Vagina (tissue), 2 donors: ENCODE results near the gene VASN. TPM values are rescaled to one million over a fixed set of nuclear protein-coding genes. Genes with fewer than 3 reads are reported as not detected.

Experiments used
- DNase-seq, 2 donors: peaks; one replicate each; pipeline ENCODE4 v3.0.0-alpha.2; 2017; ENCODE audit errors: extremely low spot score in 2 of 2
- H3K27ac ChIP-seq: fragments of 200-600 bp; sonication (generic); one replicate; pipeline ENCODE4 v1.5.1; 2019
- H3K27me3 ChIP-seq: fragments of 200-600 bp; sonication (generic); one replicate; pipeline ENCODE4 v1.5.1; 2019
- H3K36me3 ChIP-seq, 2 donors: fragments of 200-600 bp; sonication (generic); one replicate each; pipeline ENCODE4 v1.5.1; 2017 to 2019
- H3K4me1 ChIP-seq: fragments of 200-600 bp; sonication (generic); one replicate; pipeline ENCODE4 v1.5.1; 2019
- H3K4me3 ChIP-seq, 2 donors: fragments of 200-600 bp; sonication (generic); 1 replicate in 1 of 2; 2 replicates in 1 of 2; pipeline ENCODE4 v1.5.1; 2016 to 2019
- H3K9me3 ChIP-seq: fragments of 200-600 bp; sonication (generic); one replicate; pipeline ENCODE4 v1.5.1; 2019
- POLR2A ChIP-seq, 2 donors: fragments of 450-650 bp; IDR thresholded peaks; one replicate each; pipeline ENCODE4 v1.6.1; 2017; ENCODE audit warnings: antibody characterized with exemption in 2 of 2, mild to moderate bottlenecking in 2 of 2, moderate library complexity in 2 of 2
- POLR2AphosphoS5 ChIP-seq, 2 donors: sonication (generic); formaldehyde crosslinking; IDR thresholded peaks; one replicate each; pipeline ENCODE4 v1.9.0; 2017; ENCODE audit warnings: antibody characterized with exemption in 2 of 2, mild to moderate bottlenecking in 2 of 2, low read depth in 1 of 2; ENCODE audit not compliant: insufficient read depth in 1 of 2
- intact Hi-C: fragments of 100-400 bp; cut with DNase I; formaldehyde crosslinking; loops from one replicate; pipeline ENCODE4 v1.15.1; 2023
- total RNA-seq: library from RNA; depleted of rRNA; stranded (reverse); fragments of >200 nt; gene quantifications from one replicate; pipeline ENCODE4 v1.2.3, GENCODE V29; 2016
- TF ChIP-seq, protein P1 (sequence below), 3 experiments: fragments of 450-650 bp in 2 of 3; fragments of 200-600 bp in 1 of 3; sonication (generic) in 1 of 3; IDR thresholded peaks; one replicate each; pipeline ENCODE4 v1.5.1; 2017 to 2019; ENCODE audit warnings: antibody characterized with exemption in 3 of 3, mild to moderate bottlenecking in 2 of 3, moderate library complexity in 2 of 3

VASN gene
- total RNA-seq, 1 donor from 2014 or later = 37.6 TPM

DNA sequence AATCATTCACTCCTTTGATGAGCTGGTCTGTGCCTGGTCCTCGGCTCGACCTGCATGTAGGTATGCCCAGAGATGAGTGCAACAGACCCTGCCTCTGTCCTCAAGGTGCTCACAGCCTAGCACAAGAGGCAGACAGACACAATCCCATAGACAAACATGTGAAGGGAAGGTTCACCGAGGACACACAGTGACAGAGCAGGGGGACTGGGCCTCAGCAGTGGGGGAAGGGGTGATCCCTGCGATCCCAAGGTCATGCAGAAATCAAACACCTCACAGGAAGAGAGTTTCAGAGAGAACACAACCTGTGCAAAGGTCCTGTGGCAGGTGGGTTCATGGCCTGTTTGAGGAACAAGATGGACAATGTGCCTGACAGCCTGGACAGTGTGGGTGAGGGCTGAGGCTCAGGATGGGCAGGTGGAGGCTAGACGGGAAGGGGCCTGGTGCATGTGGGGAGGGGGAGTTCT, 4.2 kb upstream of the VASN start:
- no peak overlapping the region for H3K27ac ChIP-seq
- H3K36me3 ChIP-seq = peaks cover 0 to 13% of the 10 kb centered on the region in 2 donors

DNA sequence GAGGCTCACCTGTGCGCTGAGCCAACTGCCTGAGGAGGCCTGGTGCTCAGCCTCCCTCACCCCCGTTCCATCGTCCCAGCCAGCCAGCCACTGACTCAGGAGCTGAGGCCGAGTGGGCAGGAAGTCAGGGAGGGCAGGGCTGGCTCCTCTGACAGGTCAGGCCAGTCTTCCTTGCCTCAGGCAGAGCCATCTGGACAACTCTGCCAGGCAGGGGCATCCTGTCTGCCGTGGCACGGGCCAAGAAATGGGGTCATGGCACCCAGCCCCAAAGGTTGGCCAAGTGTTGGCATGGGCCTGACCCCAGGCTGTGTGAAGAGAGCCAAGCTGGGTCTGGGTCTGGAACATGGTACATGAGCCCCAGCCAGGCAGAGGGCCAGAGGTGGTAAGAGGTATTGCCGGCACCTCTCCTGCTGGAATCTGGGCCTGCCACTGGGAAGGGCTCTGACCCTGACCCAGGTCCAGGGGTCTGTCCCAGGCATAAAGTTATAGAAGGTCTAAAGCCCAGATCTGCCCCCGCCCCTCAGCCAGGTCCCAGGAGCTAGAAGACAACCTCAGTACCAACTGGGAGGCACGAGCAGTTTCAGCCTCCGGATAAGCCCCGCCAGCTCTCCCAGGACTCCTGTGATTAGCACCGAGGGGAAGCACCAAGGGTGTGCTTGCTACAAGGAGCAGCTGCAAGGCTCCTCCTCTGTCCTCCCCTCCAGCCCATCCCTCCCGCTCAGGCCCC, 2.5 kb upstream of the VASN start:
- Histone ChIP-seq H3K9me3 (no peaks in the 10 kb centered on the region), H3K4me3 (no peak overlapping the region), H3K4me1 (peaks cover 49% of the 10 kb centered on the region), H3K36me3 (peaks cover 0 to 7% of the 10 kb centered on the region in 2 donors), H3K27ac (peak overlapping the region; percentile 91), H3K27me3 (no peaks in the 10 kb centered on the region)
- intact Hi-C loops = no loop called here
- TF ChIP-seq POLR2AphosphoS5 (IDR thresholded peaks at IDR 0.05; ENCODE audit: insufficient read depth in 1 of 2, low read depth in 1 of 2) = peak in 1 of 2 donors; percentile 42
- TF ChIP-seq, protein P1, sequence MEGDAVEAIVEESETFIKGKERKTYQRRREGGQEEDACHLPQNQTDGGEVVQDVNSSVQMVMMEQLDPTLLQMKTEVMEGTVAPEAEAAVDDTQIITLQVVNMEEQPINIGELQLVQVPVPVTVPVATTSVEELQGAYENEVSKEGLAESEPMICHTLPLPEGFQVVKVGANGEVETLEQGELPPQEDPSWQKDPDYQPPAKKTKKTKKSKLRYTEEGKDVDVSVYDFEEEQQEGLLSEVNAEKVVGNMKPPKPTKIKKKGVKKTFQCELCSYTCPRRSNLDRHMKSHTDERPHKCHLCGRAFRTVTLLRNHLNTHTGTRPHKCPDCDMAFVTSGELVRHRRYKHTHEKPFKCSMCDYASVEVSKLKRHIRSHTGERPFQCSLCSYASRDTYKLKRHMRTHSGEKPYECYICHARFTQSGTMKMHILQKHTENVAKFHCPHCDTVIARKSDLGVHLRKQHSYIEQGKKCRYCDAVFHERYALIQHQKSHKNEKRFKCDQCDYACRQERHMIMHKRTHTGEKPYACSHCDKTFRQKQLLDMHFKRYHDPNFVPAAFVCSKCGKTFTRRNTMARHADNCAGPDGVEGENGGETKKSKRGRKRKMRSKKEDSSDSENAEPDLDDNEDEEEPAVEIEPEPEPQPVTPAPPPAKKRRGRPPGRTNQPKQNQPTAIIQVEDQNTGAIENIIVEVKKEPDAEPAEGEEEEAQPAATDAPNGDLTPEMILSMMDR (IDR thresholded peaks at IDR 0.05) = no peak
- no peak for DNase-seq

More for the DNA sequence above, 4.2 kb upstream of the VASN start:
- Histone ChIP-seq H3K27me3 (no peaks in the 10 kb centered on the region), H3K4me1 (peaks cover 33% of the 10 kb centered on the region), H3K9me3 (no peaks in the 10 kb centered on the region), H3K4me3 (no peak overlapping the region)
- intact Hi-C loops = no loop called here
- TF ChIP-seq POLR2AphosphoS5 (IDR thresholded peaks at IDR 0.05; ENCODE audit: insufficient read depth in 1 of 2, low read depth in 1 of 2) (no peak), POLR2A (IDR thresholded peaks at IDR 0.05) (no peak)
- TF ChIP-seq, protein P1 (IDR thresholded peaks at IDR 0.05) = no peak
- DNase-seq = no peak

DNA sequence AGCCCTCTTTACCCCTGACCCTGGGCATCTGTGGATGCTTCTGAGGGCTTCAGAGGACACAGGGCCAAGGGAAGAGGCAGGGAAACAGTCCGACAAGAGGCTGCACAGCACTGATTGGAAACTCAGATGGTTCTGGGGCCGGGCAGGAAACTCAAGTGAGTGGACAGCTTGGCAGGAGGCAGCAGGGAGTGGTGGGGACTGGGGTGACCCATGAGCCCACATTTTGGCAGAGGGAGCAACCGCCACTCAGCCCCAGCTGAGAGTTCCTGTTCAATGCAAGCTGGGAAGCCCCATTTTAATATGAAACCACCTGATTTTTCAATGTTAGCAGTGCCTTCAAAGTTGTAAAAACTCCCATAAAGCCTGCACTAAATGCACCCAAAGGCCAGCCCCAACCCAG, 1.5 kb upstream of the VASN start:
- Histone ChIP-seq H3K27me3 (no peaks in the 10 kb centered on the region), H3K36me3 (no peaks in the 10 kb centered on the region), H3K4me3 (no peak overlapping the region), H3K9me3 (no peaks in the 10 kb centered on the region), H3K27ac (peak overlapping the region; percentile 91), H3K4me1 (peaks cover 59% of the 10 kb centered on the region)
- intact Hi-C loops = no loop called here
- no peak for DNase-seq
- no peak for TF ChIP-seq POLR2A (IDR thresholded peaks at IDR 0.05)
- TF ChIP-seq POLR2AphosphoS5 (IDR thresholded peaks at IDR 0.05; ENCODE audit: insufficient read depth in 1 of 2, low read depth in 1 of 2) = no peak
- TF ChIP-seq, protein P1 (IDR thresholded peaks at IDR 0.05) = no peak

DNA sequence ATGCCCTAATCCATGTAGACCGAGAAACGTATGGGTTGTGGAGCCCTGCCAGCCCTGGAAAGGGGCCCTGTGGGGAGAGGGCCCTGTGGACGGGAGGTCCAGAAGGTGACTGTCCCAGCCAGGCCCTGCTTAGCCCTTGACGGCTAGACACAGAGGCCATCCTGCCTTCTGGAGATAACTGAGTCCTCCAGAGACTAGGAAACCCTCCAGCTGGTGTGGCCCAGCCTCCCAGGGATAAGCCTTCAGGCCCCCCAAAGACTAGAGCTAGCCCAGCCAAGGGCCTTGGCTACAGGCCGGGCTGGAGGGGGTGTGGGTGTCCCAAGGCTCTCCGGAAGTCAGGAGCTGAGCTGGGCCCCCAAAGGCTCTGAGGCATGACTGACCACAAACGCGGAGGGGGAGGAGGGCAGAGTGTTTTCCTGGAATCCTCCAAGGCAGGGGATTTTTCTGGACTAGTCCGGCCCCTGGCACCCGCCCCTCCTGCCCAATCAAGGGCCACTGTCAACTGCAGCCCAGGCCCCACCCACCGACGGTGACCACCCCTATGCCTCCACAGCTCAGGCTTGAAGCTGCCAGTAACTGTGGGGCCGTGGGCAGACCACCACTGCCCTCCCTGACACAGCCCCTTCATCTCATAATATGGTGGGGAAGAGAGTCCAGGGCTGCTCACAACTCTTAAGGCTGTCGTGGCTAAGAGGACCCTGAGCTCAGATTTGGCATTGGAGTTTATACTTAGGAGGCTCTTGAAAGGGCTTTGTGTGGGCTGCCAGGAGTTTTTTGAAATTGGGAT, 885 bp upstream of the VASN start:
- no peak for DNase-seq
- peak overlapping the region in 1 of 2 donors; percentile 56 for H3K4me3 ChIP-seq
- no peaks in the 10 kb centered on the region for H3K36me3 ChIP-seq
- no peaks in the 10 kb centered on the region for H3K27me3 ChIP-seq
- H3K9me3 ChIP-seq = no peaks in the 10 kb centered on the region
- peaks cover 65% of the 10 kb centered on the region for H3K4me1 ChIP-seq
- intact Hi-C loops = no loop called here
- H3K27ac ChIP-seq = peak overlapping the region; percentile 91
- peak in 1 of 2 donors; percentile 23 for TF ChIP-seq POLR2AphosphoS5 (IDR thresholded peaks at IDR 0.05; ENCODE audit: insufficient read depth in 1 of 2, low read depth in 1 of 2)
- TF ChIP-seq, protein P1 (IDR thresholded peaks at IDR 0.05) = no peak
